Endothelial cell of umbilical vein (primary cell): ENCODE measurements around the gene LIPA. TPM values are rescaled to one million over a fixed set of nuclear protein-coding genes. Genes with fewer than 3 reads are reported as not detected.

Experiments
- BruUV-seq: library from RNA; stranded (reverse); fragments of 400-500 nt; replicated peaks from 2 replicates; lab custom pipeline; 2021; lab: Mats Ljungman, UMichigan
- CTCF ChIA-PET: fragments of 300-600, 350-600 bp; sonication (Branson Sonifier 250); formaldehyde crosslinking; loops from one replicate; lab custom pipeline; 2021; ENCODE audit warnings: antibody characterized with exemption, inconsistent platforms; lab: Charles Lee
- POLR2A ChIA-PET: fragments of 300-600, 350-600 bp; sonication (Branson Sonifier 250); formaldehyde crosslinking; loops from one replicate; lab custom pipeline; 2021; ENCODE audit warnings: antibody characterized with exemption, inconsistent platforms; lab: Charles Lee
- DNase-seq: peaks from one replicate; pipeline ENCODE4 v3.0.0-alpha.2; 2011; ENCODE audit warnings: low read depth, low spot score
- FAIRE-seq: peaks from 2 replicates; lab custom pipeline; 2011; peaks lifted over from hg19 to GRCh38; lab: Jason Lieb, UNC
- H2AFZ ChIP-seq: 2 replicates; pipeline ENCODE4 v1.6.0; 2012; ENCODE audit warnings: low read depth, low read length, control low read depth, inconsistent platforms
- H3K27ac ChIP-seq: 2 replicates; pipeline ENCODE4 v1.5.1; 2011; ENCODE audit warnings: low read depth, mild to moderate bottlenecking, control low read depth, low read length, moderate library complexity; ENCODE audit not compliant: insufficient read depth
- H3K27me3 ChIP-seq, 2 experiments: 2 replicates each; pipeline versions ENCODE4 v1.6.0 to v1.6.1; 2011; ENCODE audit warnings: low read length in 2 of 2, mixed read lengths in 1 of 2; ENCODE audit not compliant: control insufficient read depth in 2 of 2, insufficient read depth in 2 of 2
- H3K36me3 ChIP-seq, 2 experiments: 2 replicates in 1 of 2; 3 replicates in 1 of 2; pipeline ENCODE4 v1.5.1; 2011; ENCODE audit warnings: low read length in 2 of 2, mild to moderate bottlenecking in 1 of 2, moderate library complexity in 1 of 2; ENCODE audit not compliant: control insufficient read depth in 2 of 2, insufficient read depth in 2 of 2; ENCODE audit errors: extremely low read depth in 1 of 2
- H3K4me1 ChIP-seq: 3 replicates; pipeline ENCODE4 v1.5.1; 2011; ENCODE audit warnings: mild to moderate bottlenecking, low read length; ENCODE audit not compliant: control insufficient read depth, insufficient read depth; ENCODE audit errors: extremely low read depth
- H3K4me2 ChIP-seq: 2 replicates; pipeline ENCODE4 v1.6.1; 2011; ENCODE audit warnings: low read length, control low read depth, mixed read lengths; ENCODE audit not compliant: insufficient read depth
- H3K4me3 ChIP-seq, 3 experiments: fragments of 200-600 bp in 1 of 3; sonication (generic), shearing (Covaris generic) in 1 of 3; replicated peaks in 1 of 3; 2 replicates each; pipeline ENCODE4 v1.5.1; 2011 to 2016; ENCODE audit warnings: control low read depth in 3 of 3, low read length in 3 of 3, mild to moderate bottlenecking in 2 of 3, inconsistent platforms in 1 of 3, low read depth in 1 of 3, moderate library complexity in 1 of 3; ENCODE audit not compliant: insufficient read depth in 1 of 3
- H3K79me2 ChIP-seq: 2 replicates; pipeline ENCODE4 v1.6.0; 2012; ENCODE audit warnings: low read length, inconsistent platforms; ENCODE audit not compliant: control insufficient read depth, insufficient read depth
- H3K9ac ChIP-seq: replicated peaks from 2 replicates; pipeline ENCODE3; 2011; ENCODE audit warnings: low read length, control low read depth; ENCODE audit not compliant: insufficient read depth; ENCODE audit errors: extremely low read depth
- H3K9me1 ChIP-seq: replicated peaks from 3 replicates; pipeline ENCODE4 v1.6.0; 2011; ENCODE audit warnings: mild to moderate bottlenecking, low read length; ENCODE audit not compliant: control insufficient read depth, insufficient read depth; ENCODE audit errors: extremely low read depth
- H3K9me3 ChIP-seq: replicated peaks from 2 replicates; pipeline ENCODE4 v1.5.1; 2012; ENCODE audit warnings: low read length, inconsistent platforms; ENCODE audit not compliant: control insufficient read depth, insufficient read depth
- H4K20me1 ChIP-seq: replicated peaks from 2 replicates; pipeline ENCODE3; 2011; ENCODE audit warnings: mild to moderate bottlenecking, low read length; ENCODE audit not compliant: control insufficient read depth, insufficient read depth; ENCODE audit errors: extremely low read depth
- EZH2 ChIP-seq: IDR thresholded peaks from 2 replicates; pipeline ENCODE4 v1.6.1; 2012; ENCODE audit warnings: borderline replicate concordance, low read depth, mild to moderate bottlenecking, moderate library complexity, low read length, inconsistent platforms; ENCODE audit not compliant: severe bottlenecking
- FOS ChIP-seq: IDR thresholded peaks from 2 replicates; pipeline ENCODE4 v1.6.1; 2011; ENCODE audit warnings: mild to moderate bottlenecking, low read length, moderate library complexity, borderline replicate concordance; ENCODE audit not compliant: insufficient read depth
- JUN ChIP-seq: IDR thresholded peaks from 2 replicates; pipeline ENCODE4 v1.6.1; 2011; ENCODE audit warnings: borderline replicate concordance, low read depth; ENCODE audit not compliant: insufficient read length, insufficient read depth
- MYC ChIP-seq: IDR thresholded peaks from one replicate; pipeline ENCODE4 v1.6.1; 2011; ENCODE audit warnings: mild to moderate bottlenecking, low read depth, low read length
- POLR2A ChIP-seq: IDR thresholded peaks from 2 replicates; pipeline ENCODE4 v1.6.1; 2012; ENCODE audit warnings: low read depth, mild to moderate bottlenecking, control low read depth, low read length
- POLR2AphosphoS5 ChIP-seq: IDR thresholded peaks from 2 replicates; pipeline ENCODE4 v1.6.1; 2012; ENCODE audit warnings: low read depth, mild to moderate bottlenecking, control low read depth, low read length, moderate library complexity; ENCODE audit not compliant: insufficient read depth
- dilution Hi-C: fragments of 300-500 bp; cut with MboI; formaldehyde crosslinking; loops from one replicate; pipeline ENCODE4 v1.15.0; 2019; ENCODE audit warnings: low sequenced_read_pairs; ENCODE audit not compliant: extremely low pct_ligation_motif_present
- intact Hi-C: fragments of 100-400 bp; cut with micrococcal nuclease; formaldehyde crosslinking; loops from one replicate; pipeline ENCODE4 v1.10.0; 2022
- polyA plus RNA-seq, 4 experiments: library from polyadenylated mRNA; depleted of rRNA in 3 of 4; stranded (reverse) in 3 of 4; unstranded in 1 of 4; fragments of >200 nt; gene quantifications; 2 replicates each; pipeline versions ENCODE4 v1.2.1 to v1.2.3, GENCODE V29; 2011 to 2012; ENCODE audit warnings: missing spikeins in 1 of 4
- total RNA-seq: library from RNA; stranded (reverse); gene quantifications from 2 replicates; pipeline ENCODE4 v1.2.3, GENCODE V29; 2021
- TF ChIP-seq, protein P1 (sequence below): IDR thresholded peaks from 2 replicates; pipeline ENCODE4 v1.6.1; 2011; ENCODE audit not compliant: insufficient read depth, insufficient read length
- TF ChIP-seq, protein P2 (sequence below), 2 donors: IDR thresholded peaks; 1 replicate in 1 of 2; 2 replicates in 1 of 2; pipeline ENCODE4 v1.5.1; 2011; ENCODE audit warnings: low read length in 2 of 2, mild to moderate bottlenecking in 2 of 2, moderate library complexity in 2 of 2, control low read depth in 1 of 2, inconsistent platforms in 1 of 2, low read depth in 1 of 2; ENCODE audit not compliant: insufficient read depth in 1 of 2; ENCODE audit errors: extremely low read depth in 1 of 2

The LIPA gene
- total and polyA plus RNA-seq, 2 donors (not counting 3 experiments of a cell fraction or from before 2014, with no cell fraction given) = 24.0 to 41.1 TPM

DNA sequence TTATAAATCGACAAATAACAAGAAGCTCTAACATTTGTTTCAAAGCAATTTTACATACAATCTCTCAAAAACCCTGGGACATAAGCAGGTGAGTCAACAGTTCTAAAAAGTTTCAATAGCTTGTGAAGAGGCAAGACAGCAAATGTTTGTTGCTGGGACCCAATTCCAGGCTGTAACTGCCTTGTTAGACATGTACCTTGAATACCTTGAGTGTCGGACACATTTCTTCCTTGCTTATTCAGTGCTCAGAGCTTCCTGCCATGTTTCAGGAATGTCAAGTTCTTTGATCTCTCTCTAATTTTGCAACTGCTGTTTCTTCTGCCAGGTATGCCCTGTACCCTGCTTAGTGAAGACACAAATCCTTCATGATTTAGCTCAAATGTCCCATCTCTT lies 49.5 kb downstream of the LIPA start:
- peaks cover 16 to 27% of the 10 kb centered on the region in 2 experiments for H3K27me3 ChIP-seq
- no peak overlapping the region for H3K9ac ChIP-seq
- H3K36me3 ChIP-seq = no peaks in the 10 kb centered on the region
- no peak overlapping the region for H3K4me3 ChIP-seq
- DNase-seq (no peak), FAIRE-seq (no peak)
- ChIA-PET POLR2A (no interaction called here), CTCF (interaction anchor here (0.8 kb wide), 1 partner anchor 10 kb away, joined by 3 read pairs; no protein-coding TSS in a partner anchor)
- no peaks in the 10 kb centered on the region for H3K9me1 ChIP-seq
- H3K4me2 ChIP-seq = no peak overlapping the region
- BruUV-seq = no TSS peak
- H3K27ac ChIP-seq = no peak overlapping the region
- dilution Hi-C loops = loop anchor here (25.0 kb wide), 1 partner anchor 215 kb away; the partner anchor contains the start of gene FAS
- no peaks in the 10 kb centered on the region for H4K20me1 ChIP-seq
- TF ChIP-seq POLR2AphosphoS5 (no peak), EZH2 (no peak), JUN (no peak), MYC (no peak), FOS (no peak), POLR2A (no peak)
- TF ChIP-seq, protein P1, sequence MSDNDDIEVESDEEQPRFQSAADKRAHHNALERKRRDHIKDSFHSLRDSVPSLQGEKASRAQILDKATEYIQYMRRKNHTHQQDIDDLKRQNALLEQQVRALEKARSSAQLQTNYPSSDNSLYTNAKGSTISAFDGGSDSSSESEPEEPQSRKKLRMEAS = no peak
- TF ChIP-seq, protein P2, sequence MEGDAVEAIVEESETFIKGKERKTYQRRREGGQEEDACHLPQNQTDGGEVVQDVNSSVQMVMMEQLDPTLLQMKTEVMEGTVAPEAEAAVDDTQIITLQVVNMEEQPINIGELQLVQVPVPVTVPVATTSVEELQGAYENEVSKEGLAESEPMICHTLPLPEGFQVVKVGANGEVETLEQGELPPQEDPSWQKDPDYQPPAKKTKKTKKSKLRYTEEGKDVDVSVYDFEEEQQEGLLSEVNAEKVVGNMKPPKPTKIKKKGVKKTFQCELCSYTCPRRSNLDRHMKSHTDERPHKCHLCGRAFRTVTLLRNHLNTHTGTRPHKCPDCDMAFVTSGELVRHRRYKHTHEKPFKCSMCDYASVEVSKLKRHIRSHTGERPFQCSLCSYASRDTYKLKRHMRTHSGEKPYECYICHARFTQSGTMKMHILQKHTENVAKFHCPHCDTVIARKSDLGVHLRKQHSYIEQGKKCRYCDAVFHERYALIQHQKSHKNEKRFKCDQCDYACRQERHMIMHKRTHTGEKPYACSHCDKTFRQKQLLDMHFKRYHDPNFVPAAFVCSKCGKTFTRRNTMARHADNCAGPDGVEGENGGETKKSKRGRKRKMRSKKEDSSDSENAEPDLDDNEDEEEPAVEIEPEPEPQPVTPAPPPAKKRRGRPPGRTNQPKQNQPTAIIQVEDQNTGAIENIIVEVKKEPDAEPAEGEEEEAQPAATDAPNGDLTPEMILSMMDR (IDR thresholded peaks at IDR 0.05; ENCODE audit: extremely low read depth in 1 of 2, insufficient read depth in 1 of 2, low read depth in 1 of 2, low read length in 2 of 2) = no peak
- no peaks in the 10 kb centered on the region for H3K79me2 ChIP-seq
- peaks cover 6% of the 10 kb centered on the region for H3K4me1 ChIP-seq
- intact Hi-C loops = no loop called here
- no peaks in the 10 kb centered on the region for H3K9me3 ChIP-seq
- H2AFZ ChIP-seq = no peak overlapping the region
